ENCODE data around the gene WNK4. TPM values are rescaled to one million over a fixed set of nuclear protein-coding genes. Genes with fewer than 3 reads are reported as not detected.
A peak's percentile ranks its signal among the peaks of the same experiment; 100 is the strongest.

The WNK4 gene
- total and polyA plus RNA-seq, 10 of the 15 experiments (the other 5 are each of a cell fraction or from before 2014, with no cell fraction given) = 0.06 to 0.29 (median 0.13) TPM; not detected in 5

- no peak overlapping the region for H3K4me2 ChIP-seq (ENCODE audit: control insufficient read depth, insufficient read depth)
- no peak overlapping the region for H3K9ac ChIP-seq (ENCODE audit: control insufficient read depth, insufficient read depth, low read length)
- peaks cover 14 to 34% of the 10 kb centered on the region in 2 experiments for H3K36me3 ChIP-seq (ENCODE audit: control insufficient read depth in 2 of 2, insufficient read depth in 2 of 2, low read length in 1 of 2)
- ChIA-PET RAD21 (ENCODE audit: unreplicated experiment) (interaction anchor here (1.5 kb wide), 1 partner anchor 154 kb away, joined by 4 read pairs; the partner anchor contains the start of gene RPL27), SMC1A (ENCODE audit: uncharacterized antibody, unreplicated experiment) (interaction anchor here (0.8 to 1.7 kb wide), 4 partner anchors 9 to 155 kb away, joined by 3 to 7 read pairs (median 3); partner anchors contain the start of gene RPL27), CTCF (interaction anchor here (1.0 to 4.7 kb wide), 4 partner anchors 10 to 154 kb away, joined by 3 to 38 read pairs (median 4); partner anchors contain the start of genes BECN1, PSME3 and RPL27), POLR2A (interaction anchor here (1.2 kb wide), 1 partner anchor 21 kb away, joined by 3 read pairs; no protein-coding TSS in a partner anchor)
- intact Hi-C loops (cut with micrococcal nuclease; ENCODE audit: unreplicated experiment) (loop anchor here (2.0 to 10.0 kb wide), 2 partner anchors 93 to 151 kb away; partner anchors contain the start of gene RPL27), in situ Hi-C loops (cut with MboI) (no loop called here)
- no peaks in the 10 kb centered on the region for H3K9me3 ChIP-seq (replicated peaks; ENCODE audit: control insufficient read depth, insufficient read depth, low read length)
- DNase-seq (ENCODE audit: low read depth, low spot score) (no peak), ATAC-seq (no peak), FAIRE-seq (peak; percentile 78)
- H3K4me1 ChIP-seq (ENCODE audit: control insufficient read depth, insufficient read depth, low read length) = no peaks in the 10 kb centered on the region; the same call in 1 of the 2 replicates
- no peak overlapping the region for H3K27ac ChIP-seq (ENCODE audit: control insufficient read depth, insufficient read depth)
- 81% methylated on average over 6 of the region's 6 CpGs for WGBS (ENCODE audit: insufficient coverage, insufficient replicate concordance, low lambda C conversion rate, missing lambda C conversion rate)
- no peaks in the 10 kb centered on the region for H3K27me3 ChIP-seq (replicated peaks in 1 of 2; ENCODE audit: control insufficient read depth in 2 of 2, insufficient read depth in 2 of 2, low read length in 1 of 2)
- no peaks in the 10 kb centered on the region for H3K79me2 ChIP-seq (ENCODE audit: control insufficient read depth, insufficient read depth, low read length)
- no peak overlapping the region for H2AFZ ChIP-seq (ENCODE audit: control insufficient read depth, low read depth, low read length)
- H4K20me1 ChIP-seq (ENCODE audit: control insufficient read depth, insufficient read depth) = no peaks in the 10 kb centered on the region
- no TSS peak for BruUV-seq (replicated peaks)
- H3K4me3 ChIP-seq = no peak overlapping the region
- TF ChIP-seq FOXM1 (IDR thresholded peaks at IDR 0.05; ENCODE audit: low read depth, low read length) = no peak
- no peak for TF ChIP-seq ZBTB40 (IDR thresholded peaks at IDR 0.05; ENCODE audit: borderline replicate concordance)
- no peak for TF ChIP-seq LARP7 (IDR thresholded peaks at IDR 0.05)
- TF ChIP-seq NFXL1 (IDR thresholded peaks at IDR 0.05; ENCODE audit: borderline replicate concordance) = no peak
- TF ChIP-seq, protein P1, sequence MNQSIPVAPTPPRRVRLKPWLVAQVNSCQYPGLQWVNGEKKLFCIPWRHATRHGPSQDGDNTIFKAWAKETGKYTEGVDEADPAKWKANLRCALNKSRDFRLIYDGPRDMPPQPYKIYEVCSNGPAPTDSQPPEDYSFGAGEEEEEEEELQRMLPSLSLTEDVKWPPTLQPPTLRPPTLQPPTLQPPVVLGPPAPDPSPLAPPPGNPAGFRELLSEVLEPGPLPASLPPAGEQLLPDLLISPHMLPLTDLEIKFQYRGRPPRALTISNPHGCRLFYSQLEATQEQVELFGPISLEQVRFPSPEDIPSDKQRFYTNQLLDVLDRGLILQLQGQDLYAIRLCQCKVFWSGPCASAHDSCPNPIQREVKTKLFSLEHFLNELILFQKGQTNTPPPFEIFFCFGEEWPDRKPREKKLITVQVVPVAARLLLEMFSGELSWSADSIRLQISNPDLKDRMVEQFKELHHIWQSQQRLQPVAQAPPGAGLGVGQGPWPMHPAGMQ (IDR thresholded peaks at IDR 0.05; ENCODE audit: borderline replicate concordance) = no peak
- TF ChIP-seq STAT3 (IDR thresholded peaks at IDR 0.05; ENCODE audit: low read depth, low read length) = no peak
- TF ChIP-seq NFYA (IDR thresholded peaks at IDR 0.05; ENCODE audit: borderline replicate concordance, low read depth, low read length) = no peak
- TF ChIP-seq BHLHE40 (IDR thresholded peaks at IDR 0.05; ENCODE audit: borderline replicate concordance in 1 of 2, low read depth in 2 of 2, low read length in 1 of 2) = no peak
- TF ChIP-seq PKNOX1 (IDR thresholded peaks at IDR 0.05) = no peak
- no peak for TF ChIP-seq RFX5 (IDR thresholded peaks at IDR 0.05; ENCODE audit: low read depth, low read length)
- TF ChIP-seq YY1 (IDR thresholded peaks at IDR 0.05; ENCODE audit: low read depth, low read length) = no peak
- TF ChIP-seq, protein P2, sequence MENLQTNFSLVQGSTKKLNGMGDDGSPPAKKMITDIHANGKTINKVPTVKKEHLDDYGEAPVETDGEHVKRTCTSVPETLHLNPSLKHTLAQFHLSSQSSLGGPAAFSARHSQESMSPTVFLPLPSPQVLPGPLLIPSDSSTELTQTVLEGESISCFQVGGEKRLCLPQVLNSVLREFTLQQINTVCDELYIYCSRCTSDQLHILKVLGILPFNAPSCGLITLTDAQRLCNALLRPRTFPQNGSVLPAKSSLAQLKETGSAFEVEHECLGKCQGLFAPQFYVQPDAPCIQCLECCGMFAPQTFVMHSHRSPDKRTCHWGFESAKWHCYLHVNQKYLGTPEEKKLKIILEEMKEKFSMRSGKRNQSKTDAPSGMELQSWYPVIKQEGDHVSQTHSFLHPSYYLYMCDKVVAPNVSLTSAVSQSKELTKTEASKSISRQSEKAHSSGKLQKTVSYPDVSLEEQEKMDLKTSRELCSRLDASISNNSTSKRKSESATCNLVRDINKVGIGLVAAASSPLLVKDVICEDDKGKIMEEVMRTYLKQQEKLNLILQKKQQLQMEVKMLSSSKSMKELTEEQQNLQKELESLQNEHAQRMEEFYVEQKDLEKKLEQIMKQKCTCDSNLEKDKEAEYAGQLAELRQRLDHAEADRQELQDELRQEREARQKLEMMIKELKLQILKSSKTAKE (IDR thresholded peaks at IDR 0.05; ENCODE audit: low read depth, poor library complexity, severe bottlenecking) = no peak
- no peak for TF ChIP-seq RB1 (IDR thresholded peaks at IDR 0.05; ENCODE audit: borderline replicate concordance)
Measured at GRCh38 chr17:42843358-42843934, 63.0 kb downstream of the WNK4 start.

All from GM12878 (cell line).